ENCODE measurements around the gene MUC6.
"Not testable (repeated sequence)": the region's sequence is repeated elsewhere in the genome, so short reads cannot be mapped to it uniquely, and the experiment has no call there.

Gene MUC6

DNA sequence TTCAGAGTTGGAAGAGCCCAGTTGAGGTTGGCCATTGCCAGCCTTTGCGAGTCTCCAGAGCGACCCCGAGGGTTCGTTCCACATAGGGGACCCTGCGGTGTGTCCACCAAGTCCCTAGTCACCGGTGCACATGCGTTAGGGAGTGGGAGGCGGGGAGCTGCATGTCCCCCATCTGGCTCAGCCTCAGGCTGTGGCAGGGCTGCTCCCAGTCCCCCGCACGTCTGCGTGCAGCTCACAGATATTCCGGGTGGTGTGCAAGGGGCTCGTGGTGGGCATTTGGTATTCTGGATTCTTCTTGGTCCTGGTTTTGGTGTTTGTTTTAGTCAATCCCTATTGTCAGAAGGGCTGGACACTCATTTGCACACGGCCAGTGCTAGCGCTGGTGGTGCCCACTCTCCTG is 48.8 kb downstream of the MUC6 start:
- no peak for DNase-seq (ENCODE audit: low read depth)

GRCh38 chr11:986952-987305 is 49.6 kb downstream of the MUC6 start:
- DNase-seq (ENCODE audit: low read depth) = no peak

GRCh38 chr11:986270-986951 is 50.1 kb downstream of the MUC6 start:
- no peak for DNase-seq (ENCODE audit: low read depth)

- no peak for DNase-seq (ENCODE audit: low read depth)
Measured at GRCh38 chr11:985848-986247, 50.7 kb downstream of the MUC6 start.

DNA sequence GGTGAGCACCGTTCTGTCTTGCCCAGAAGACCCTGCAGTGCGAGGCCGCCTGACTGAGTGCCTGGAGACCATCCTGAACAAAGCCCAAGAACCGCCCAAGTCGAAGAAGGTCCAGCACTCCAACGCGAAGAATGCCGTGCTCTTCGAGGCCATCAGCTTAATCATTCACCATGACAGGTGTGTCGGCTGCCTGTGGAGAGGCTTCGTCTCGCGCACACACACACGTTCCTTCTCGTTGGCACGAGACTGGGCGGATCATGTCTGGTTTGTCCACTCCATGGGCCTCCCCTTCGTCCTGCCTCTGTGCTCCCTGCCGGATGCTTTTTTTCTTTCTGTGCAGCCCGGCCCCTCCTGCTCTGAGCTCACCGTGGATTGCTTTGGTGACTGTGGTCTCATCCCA is 51.1 kb downstream of the MUC6 start:
- no peak for DNase-seq (ENCODE audit: low read depth)

DNA sequence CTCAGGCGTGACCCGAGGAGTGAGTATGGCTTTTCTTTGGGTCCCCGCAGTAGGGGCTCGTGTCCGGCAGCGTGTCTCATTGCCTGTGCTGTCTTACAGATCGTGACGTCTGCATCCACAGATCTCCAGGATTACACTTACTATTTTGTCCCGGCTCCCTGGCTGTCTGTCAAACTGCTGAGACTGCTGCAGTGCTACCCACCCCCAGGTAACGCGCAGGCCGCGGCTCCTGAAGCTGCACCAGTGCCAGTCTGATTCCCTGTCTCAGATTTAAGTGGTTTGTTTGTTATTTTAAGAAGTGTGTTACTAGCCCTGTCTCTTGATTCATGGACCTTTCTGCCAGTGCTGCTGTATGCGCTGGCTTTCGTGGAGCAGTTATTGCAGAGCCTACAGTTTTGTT is 52.0 kb downstream of the MUC6 start:
- DNase-seq (ENCODE audit: low read depth) = no peak

DNA sequence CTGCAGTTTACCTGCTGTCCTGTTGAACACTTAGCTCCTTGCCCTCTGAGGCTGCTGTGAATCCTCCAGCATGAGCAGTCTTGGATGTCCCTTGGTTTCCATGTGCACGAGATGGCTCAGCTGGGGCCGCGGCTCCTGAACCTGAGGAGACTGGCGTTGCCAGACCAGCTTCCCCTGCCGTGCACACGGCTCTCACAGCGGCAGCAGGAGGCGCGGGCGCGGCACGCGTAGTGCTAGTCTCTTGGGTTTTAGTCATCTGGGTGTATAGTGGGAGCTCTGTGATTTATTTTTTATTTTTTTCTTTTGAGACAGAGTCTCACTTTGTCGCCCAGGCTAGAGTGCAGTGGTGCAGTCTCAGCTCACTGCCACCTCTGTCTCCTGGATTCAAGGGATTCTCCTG is 54.8 kb downstream of the MUC6 start:
- no peak for DNase-seq (ENCODE audit: low read depth)

DNA sequence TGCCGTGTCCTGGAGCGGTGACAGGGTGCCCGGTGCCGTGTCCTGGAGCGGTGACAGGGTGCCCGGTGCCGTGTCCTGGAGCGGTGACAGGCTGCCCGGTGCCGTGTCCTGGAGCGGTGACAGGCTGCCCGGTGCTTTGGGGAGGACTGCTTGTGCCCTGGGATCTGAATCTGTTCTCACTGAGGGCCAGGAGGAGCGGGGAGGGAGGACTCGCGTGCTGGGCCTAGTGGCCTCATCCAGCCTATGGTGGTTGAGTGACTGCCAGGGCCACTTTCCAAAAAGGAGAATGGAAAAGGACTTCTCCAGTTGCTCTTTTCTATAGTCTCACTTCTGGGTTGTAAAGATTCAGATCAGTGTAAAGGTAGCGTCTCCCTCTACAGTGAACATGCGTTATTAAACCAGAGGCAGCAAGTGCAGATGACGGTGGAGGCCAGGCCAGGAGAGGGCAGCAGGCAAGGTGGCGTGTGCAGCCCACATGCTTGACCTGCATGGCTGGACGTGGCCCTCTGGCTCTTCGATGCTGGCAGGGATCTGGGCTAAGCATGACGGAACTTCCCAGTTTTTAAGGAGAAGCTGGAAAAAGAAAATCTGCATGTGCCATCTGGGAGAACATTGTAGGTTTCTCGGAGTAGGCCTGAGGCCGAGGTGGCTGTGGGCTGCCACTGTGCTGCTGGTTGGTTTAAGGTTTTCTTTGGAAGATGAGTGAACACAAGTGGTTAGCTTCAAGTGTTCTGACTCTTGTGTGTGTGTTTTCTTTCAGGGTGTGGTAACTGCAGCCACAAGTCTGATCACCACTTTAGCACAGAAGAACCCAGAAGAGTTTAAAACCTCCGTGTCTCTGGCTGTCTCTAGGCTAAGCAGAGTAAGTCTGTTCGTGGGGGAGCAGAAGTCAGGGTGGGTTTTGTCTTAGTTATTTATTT is 55.8 kb downstream of the MUC6 start:
- no peak for DNase-seq (ENCODE audit: low read depth)

- no peak for DNase-seq (ENCODE audit: low read depth)
Measured at GRCh38 chr11:978781-979180, 57.7 kb downstream of the MUC6 start.

DNA sequence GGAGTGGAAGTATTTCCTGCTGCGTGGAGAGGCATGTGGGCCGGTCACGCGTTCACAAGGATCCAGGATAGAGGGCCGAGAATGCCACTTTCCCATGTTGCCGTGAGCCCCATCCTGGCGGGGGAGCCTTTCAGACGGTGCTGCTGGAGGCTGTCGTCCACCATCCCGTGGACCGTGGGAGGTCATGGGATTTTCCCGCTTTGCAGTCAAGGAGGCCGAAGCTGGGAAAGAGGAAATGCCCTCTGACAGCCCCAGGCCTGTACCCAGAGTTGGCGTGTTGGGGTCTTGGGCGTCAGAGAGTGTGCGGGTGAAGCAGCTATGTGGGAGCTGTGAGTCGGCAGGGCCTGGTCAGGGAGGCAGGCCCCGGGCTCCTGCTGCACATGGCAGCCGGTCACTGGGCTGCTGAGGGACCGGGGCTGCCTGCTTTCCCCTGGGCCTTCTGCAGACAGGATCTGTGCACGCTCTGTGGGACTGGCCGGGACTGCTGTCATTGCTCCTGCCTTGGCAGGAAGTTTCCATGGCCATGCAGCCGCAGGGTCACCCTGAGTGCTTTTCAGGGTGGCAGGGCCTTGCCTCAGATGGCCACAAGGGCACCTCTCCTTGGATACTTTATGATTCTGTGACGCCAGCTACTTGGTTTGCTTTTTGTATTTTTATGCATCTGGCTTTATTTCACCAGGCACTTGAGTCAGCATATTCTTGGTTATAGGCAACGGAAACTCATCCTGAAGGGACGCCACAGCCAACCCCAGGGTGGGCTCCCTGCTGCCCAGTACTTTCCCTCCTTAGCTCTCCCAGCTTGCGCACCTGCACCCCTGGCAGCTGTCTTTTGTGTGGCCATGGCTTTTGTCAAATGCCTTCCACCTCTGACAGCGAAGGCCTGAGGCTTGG is 58.4 kb downstream of the MUC6 start:
- DNase-seq (ENCODE audit: low read depth) = no peak

DNA sequence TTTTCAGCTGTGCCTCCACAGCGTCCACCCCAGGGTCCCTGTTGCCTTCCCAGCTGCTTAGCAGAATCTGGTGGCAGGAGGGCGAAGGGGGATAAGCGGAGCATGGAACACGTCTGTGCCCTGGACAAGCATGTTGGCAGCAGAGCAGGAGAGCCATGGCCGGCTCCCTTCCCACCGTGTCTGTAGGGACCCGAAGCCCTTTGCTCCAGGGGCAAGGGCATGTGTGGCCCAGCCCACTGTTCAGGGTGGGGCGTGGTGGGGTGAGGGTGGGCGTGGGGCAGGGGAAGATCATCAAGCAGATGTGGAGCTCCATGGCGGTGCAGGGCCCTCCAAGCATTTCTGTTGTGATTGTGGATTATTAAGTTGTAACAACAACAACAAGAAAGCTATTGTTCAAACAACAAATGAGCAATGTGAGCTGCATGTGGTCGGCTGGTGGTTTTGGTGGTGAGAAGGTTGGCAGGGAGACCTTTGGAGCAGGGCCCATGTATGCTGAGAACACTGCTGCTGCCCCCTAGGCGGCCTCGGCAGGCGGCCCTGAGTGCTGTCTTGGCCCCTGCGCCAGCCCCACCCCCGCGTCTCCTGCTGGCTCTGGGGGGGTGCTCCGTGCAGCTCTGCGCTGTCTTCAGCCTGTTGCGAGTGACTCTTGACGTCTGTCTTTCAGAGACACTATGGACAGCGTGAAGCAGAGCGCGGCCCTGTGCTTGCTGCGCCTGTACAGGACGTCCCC is 59.9 kb downstream of the MUC6 start:
- DNase-seq (ENCODE audit: low read depth) = no peak

GRCh38 chr11:975827-976226 is 60.7 kb downstream of the MUC6 start:
- DNase-seq (ENCODE audit: low read depth) = no peak

DNA sequence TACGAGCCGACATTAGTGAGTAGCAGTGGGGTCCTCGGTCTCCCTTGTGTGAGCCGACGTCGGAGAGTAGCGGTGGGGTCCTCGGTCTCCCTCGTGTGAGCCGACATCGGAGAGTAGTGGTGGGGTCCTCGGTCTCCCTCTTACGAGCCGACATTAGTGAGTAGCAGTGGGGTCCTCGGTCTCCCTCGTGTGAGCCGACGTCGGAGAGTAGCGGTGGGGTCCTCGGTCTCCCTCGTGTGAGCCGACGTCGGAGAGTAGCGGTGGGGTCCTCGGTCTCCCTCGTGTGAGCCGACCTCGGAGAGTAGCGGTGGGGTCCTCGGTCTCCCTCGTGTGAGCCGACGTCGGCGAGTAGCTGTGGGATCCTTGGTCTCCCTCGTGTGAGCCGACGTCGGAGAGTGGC is 61.1 kb downstream of the MUC6 start:
- DNase-seq (ENCODE audit: low read depth) = not testable (repeated sequence)

GRCh38 chr11:973237-973636 is 63.3 kb downstream of the MUC6 start:
- no peak for DNase-seq (ENCODE audit: low read depth)

GRCh38 chr11:972523-973211 is 63.9 kb downstream of the MUC6 start:
- DNase-seq (ENCODE audit: low read depth) = no peak

GRCh38 chr11:971731-972365 is 64.7 kb downstream of the MUC6 start:
- no peak for DNase-seq (ENCODE audit: low read depth)

GRCh38 chr11:971092-971690 is 65.3 kb downstream of the MUC6 start:
- DNase-seq (ENCODE audit: low read depth) = no peak

GRCh38 chr11:970319-970871 is 66.1 kb downstream of the MUC6 start:
- no peak for DNase-seq (ENCODE audit: low read depth)

DNA sequence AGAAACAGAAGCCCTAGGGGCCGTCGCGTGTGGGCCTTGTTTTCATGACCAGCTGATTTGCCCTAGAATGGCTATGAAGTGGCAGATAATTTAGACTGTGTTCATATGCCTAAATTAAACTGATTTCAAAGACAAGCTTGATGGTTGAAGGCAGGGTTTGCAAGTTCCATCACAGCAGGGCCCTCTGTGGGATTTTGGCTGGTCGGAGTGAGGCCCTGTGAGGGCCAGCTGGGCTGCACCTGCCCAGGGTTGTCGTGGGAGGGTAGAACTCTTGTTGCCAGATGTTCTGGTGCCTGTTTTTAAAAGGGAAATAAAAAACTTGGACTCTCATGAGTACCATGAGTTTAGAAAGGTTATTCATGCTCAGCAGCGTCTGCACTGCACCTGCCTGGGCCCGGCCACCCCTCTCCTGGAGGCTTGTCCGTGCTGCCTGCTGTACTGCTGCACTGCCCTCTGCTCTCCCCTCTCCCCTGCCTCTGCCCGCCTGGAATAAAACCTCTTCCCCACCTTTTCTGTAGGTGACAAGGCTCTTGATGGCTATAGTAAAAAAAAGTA is 66.8 kb downstream of the MUC6 start:
- no peak for DNase-seq (ENCODE audit: low read depth)

- no peak for DNase-seq (ENCODE audit: low read depth)
Measured at GRCh38 chr11:968822-969221, 67.7 kb downstream of the MUC6 start.

Data from T-helper 22 cell (primary cell).